OCI-M1 (cell line): ENCODE measurements around the gene SLC39A8.

Experiments used
- DNase-seq: peaks from one replicate; lab custom pipeline; 2025; lab: John Stamatoyannopoulos, UW

Gene SLC39A8

DNA sequence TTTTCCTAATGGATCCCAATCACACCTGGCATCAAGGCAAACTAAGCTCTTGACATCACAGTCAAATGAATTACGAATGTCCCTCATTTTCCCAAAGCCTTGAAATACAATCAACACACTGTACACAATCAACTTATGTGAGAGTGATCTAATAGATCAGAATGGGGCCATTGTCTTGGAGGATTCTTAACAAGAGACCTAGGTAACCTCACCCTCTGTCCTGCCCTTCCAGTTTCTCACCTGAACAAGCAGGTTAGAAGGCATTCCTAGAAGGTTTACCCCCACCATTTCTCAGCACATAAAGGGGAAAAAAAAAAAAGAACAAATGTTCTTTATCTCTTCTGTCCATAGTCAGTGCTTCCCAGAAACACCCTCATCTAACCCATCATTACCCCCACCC is 6.3 kb downstream of the SLC39A8 start:
- no peak for DNase-seq

DNA sequence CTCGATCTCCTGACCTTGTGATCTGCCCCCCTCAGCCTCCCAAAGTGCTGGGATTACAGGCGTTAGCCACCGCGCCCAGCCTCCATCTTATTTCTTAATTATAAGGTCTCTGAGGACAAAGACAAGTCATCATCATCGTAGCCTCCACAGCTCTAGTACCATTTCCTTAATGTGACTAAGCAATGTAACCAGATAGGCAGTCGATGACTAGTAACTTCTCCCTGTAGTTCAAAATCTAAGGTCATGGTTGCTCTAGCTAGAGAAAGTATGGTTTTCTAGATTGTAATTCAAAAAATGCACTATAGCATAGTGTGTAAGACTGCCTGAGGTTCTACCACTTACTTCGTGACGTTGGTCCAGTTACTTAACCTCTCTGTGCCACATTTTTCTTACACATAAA is 6.9 kb downstream of the SLC39A8 start:
- DNase-seq, result no peak

GRCh38 chr4:102335616-102336015 is 9.7 kb downstream of the SLC39A8 start:
- DNase-seq, result no peak

- DNase-seq, result no peak
Measured at GRCh38 chr4:102334624-102335023, 10.7 kb downstream of the SLC39A8 start.

- DNase-seq, result no peak
Measured at GRCh38 chr4:102333787-102334186, 11.5 kb downstream of the SLC39A8 start.

DNA sequence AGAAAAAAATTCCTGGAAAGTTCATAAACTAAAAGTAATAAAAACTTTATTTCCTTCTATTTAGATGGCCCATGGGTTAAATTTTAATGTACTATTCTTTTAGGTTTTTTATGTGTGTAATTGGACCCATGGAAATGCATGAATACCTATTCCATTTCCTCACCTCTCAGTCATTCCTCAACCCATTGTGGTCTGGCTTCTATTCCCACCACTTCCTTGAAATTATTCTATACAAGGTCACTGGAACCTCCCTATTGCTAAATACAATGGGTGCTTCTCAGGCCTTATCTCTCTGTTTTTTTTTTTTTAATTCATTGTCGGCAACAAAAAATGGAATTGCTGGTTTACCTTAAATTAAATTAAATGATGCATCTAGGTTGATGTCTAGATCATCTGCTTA is 17.2 kb downstream of the SLC39A8 start:
- DNase-seq, result no peak

DNA sequence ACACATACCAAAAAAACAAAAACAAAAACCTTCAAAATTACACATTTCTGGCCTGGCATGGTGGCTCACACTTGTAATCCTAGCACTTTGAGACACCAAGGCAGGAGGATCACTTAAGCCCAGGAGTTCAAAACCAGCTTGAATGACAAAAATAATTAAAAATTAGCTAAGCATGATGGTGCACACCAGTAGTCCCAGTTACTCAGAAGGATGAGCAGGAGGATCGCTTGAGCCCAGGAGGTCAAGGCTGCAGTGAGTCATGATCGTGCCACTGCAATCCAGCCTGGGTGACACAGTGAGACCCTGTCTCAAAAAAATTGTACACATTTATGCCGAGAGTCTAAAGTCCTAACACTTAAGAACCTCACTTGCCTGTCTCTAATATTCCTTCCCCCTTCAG is 18.3 kb downstream of the SLC39A8 start:
- no peak for DNase-seq

DNA sequence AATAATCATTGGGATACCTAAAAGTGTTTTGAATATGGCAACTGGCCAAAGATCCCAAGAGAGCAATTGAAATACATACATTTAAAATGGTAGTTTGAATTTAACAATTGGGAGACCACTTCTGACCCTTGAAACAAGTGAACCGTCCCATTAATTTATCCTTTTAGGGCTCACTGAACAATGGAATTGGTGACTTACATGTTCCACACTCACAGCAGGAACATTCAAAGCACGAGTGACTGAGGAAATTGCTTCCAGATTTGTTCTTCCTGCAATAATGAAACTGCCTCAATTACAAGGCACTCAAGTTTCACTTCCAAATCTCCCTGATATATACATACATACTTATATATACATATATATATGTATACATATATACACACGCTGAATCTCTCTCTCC is 20.6 kb downstream of the SLC39A8 start:
- DNase-seq, result no peak

- no peak for DNase-seq
Measured at GRCh38 chr4:102322736-102323135, 22.5 kb downstream of the SLC39A8 start.

DNA sequence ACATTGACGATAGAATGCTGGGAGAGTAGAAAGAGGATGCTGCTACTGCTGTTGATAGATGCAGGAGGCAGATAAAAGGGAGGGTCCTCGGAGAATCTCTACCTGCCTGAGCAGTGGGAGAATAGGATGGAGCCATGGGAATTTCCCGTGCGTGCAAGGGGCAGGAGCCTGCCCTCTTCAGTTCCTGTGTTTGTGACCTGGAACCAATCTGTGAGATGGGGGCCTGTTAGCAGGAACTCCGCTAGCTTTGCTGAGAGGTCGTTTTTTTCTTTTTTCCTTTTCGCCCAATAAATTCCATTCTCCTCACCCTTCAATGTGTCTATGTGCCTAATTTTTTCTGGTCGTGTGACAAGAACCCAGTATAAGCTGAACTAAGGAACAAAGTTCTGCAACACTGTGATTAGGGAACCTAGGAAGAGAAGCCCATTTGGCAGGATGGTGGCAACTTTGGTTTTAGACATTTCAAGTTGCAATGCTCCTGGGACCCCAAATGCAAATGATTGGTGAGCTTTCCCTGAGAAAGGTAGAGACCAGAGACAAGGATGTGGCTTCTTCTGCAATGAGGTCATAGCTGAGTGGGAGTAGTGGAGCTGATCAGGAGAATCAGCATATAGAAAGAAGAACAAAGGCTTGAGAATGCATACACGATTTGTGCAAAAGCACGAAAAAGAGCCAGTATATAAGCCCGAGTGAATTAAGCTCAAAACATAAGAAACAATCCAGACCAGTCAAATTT is 23.9 kb downstream of the SLC39A8 start:
- DNase-seq, result no peak

DNA sequence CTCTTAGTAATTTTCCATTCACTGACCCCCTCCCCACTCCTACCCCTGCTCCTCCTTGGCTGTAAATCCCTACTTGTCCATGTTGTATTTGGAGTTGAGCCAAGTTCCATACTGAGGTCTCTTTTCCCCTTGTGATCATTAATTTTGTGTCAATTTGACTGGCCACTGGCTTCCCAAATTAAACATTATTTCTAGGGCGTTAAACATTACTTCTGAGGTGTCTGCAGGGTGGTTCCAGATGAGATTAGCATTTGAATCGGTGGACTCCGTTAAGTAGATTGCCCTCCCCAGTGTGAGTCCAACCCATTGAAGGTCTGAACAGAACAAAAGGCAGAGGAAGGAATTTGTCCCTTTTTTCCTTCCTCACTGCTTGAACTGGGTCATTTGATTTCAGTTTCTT is 25.7 kb downstream of the SLC39A8 start:
- no peak for DNase-seq

DNA sequence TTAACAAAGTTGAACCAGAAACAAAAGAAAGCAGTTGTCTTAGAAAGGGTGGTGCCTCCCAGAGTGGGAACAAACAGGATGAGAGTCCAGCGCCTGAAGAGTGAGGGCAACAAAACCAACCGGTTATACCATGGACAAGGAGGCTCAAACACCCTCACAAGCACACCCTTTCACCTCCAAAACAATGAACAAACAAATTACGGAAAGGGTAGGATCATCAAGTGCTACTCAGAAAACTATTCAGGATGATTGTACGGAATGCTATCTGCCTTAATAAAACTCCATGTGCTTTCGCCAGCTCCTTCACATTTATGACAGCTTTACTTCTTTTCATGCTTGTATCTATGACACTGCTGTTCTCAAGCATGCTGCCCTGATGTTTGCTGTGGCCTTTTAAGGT is 26.8 kb downstream of the SLC39A8 start:
- DNase-seq, result no peak

DNA sequence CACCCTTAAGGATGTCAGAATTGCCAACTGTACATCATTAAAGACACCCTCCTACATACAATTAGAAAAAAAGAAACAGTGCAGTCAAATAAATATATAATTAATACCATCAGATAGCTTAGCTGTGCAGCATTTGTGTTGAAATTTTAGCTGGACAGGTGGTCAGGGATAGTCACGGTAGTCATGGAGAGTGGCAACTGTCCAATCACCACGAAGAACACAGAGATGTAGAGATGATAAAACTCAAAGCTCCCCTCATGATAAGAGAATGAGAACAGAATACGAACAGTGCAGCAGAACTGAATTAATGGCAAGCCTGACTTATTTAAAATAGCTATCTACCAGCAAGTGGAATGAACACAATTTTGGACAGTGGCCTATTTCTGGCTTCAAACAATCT is 27.2 kb downstream of the SLC39A8 start:
- DNase-seq, result no peak

DNA sequence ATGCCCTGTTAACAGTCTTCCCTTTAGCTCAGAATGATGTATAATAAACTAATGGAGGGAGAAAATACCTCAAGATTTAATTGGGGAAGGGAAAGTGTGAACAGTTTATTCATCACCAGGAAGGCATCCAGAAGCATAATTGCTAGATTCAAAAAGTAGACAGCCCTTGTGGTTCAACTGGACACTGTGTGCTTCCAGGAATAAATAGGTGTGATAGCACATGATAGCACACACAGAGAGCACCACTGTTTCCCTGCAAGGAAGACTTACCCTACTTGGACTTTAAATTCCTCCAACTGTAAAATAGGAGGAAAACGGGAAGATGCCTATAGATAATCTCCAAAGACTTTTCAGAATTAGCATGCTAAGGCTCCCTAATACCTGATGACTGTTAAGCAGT is 27.8 kb downstream of the SLC39A8 start:
- no peak for DNase-seq

GRCh38 chr4:102316585-102316984 is 28.7 kb downstream of the SLC39A8 start:
- DNase-seq, result no peak

GRCh38 chr4:102315532-102315931 is 29.8 kb downstream of the SLC39A8 start:
- no peak for DNase-seq

DNA sequence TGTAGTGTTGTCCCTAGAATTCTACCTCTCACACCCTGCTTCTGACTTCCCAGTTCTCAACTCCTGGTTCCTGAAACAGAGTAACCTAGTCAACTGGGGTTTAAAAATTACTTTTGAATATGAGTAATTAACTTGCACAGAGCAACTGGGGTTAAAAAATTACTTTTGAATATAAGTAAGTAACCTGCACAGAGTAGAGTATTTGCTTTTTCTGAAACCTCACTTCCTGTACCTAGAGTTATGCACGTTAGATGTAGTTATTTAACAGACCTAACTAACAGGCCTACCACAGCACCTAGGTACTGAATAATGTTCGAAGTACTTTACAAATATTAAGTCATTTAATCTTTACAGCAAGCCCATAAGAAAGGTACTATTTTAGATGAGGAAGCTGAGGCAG is 32.9 kb downstream of the SLC39A8 start:
- no peak for DNase-seq

- DNase-seq, result no peak
Measured at GRCh38 chr4:102311912-102312311, 33.4 kb downstream of the SLC39A8 start.

GRCh38 chr4:102311407-102311806 is 33.9 kb downstream of the SLC39A8 start:
- no peak for DNase-seq

DNA sequence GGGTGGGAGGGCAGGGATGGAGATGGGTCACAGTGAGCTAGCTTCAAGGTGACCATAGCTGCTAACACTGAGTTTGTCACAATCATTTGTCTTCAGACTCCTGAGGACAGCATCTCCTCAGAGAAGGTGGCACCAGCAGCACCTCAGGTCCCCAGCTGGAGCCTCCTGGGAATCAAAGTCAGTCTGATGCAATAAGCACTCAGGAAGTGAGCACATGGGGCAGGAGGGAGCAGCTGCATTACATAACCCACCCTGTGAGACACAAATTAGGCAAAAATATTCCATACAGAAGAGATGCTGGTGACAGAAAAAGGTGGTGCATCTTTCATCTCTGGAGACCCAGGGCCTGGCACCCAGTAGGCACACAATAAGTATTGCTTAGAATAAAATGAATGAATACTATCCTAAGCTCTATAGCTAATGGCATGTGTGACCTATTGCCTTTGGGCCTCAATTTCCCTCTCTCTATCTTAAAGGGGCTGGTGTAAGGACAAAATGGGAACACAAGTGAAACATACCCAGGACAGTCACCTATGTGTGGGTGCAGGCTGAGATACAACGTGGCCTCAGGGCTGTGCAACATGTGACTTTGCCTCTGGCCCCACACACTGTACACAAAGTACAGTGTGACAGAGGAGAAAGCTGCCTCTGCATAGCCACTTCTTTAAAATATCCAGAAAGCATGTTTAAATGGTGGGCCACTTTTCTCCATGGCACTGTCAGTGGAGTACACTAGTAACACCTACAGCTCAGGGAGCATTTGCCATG is 37.1 kb downstream of the SLC39A8 start:
- peak; percentile 53 for DNase-seq

DNA sequence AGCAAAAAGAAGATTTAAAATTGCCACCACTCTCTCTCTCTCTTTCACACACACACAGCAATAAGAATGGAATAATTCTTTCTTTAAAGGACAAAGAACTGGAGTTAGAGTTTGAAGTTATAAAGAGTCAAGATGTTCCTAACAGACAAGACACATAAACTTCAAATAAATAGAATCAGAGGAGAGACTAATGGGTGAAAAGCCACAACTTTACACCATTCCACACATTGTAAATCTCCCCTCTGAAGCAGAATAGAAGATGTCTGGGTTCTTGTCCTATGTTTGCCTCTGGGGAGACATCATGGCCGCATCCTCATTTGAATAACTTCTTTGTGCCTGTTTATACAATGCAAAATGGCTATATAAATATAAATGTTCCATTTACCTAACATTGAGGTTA is 39.6 kb downstream of the SLC39A8 start:
- no peak for DNase-seq

DNA sequence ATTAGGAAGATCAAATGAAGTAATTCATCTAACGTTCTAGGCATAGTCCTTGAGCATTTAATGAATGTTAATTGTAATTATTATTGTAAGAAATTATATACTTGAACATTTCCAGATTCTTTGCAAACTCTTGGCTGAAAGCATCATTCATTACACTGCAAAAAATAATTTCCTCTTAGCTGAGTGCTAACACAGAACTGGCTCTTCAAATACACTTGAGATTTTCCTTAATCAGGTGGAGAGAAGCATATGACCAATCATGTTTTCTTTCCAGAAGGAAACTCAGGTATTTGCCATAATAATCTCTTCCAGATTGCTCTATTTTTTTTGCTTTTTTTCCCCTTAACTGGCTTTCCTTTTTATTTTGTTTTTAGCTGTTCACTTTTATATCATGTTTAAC is 42.5 kb downstream of the SLC39A8 start:
- no peak for DNase-seq

GRCh38 chr4:102301167-102301566 is 44.1 kb downstream of the SLC39A8 start:
- no peak for DNase-seq
